H1 (cell line): ENCODE results near the gene SEPTIN1. TPM values are rescaled to one million over a fixed set of nuclear protein-coding genes. Genes with fewer than 3 reads are reported as not detected.

ENCODE experiments used
- CHD7 ChIP-seq: fragments of 300-600 bp; sonication (generic); IDR thresholded peaks from 2 replicates; pipeline ENCODE4 v1.7.1; 2012; ENCODE audit warnings: low read length, moderate library complexity, mild to moderate bottlenecking, inconsistent platforms; ENCODE audit not compliant: insufficient replicate concordance
- PHF8 ChIP-seq: fragments of 200-600 bp; sonication (generic); conservative IDR thresholded peaks from 2 replicates; pipeline ENCODE4 v1.7.1; 2012; ENCODE audit warnings: low read depth, mild to moderate bottlenecking, inconsistent platforms, low read length, moderate library complexity
- polyA plus RNA-seq, 7 experiments: library from polyadenylated mRNA; depleted of rRNA in 3 of 7; stranded (reverse) in 5 of 7; unstranded in 2 of 7; fragments of >200 nt in 5 of 7; fragments of 200-250 nt in 2 of 7; gene quantifications; 1 replicate in 5 of 7; 2 replicates in 1 of 7; 4 replicates in 1 of 7; pipeline versions ENCODE4 v1.2.1 to v1.2.3, GENCODE V29; 2011 to 2013; ENCODE audit warnings: missing spikeins in 2 of 7, mixed read lengths in 2 of 7
- total RNA-seq: library from RNA; stranded (reverse); fragmentation: NEBNext Ultra II Directional; extraction: Animal tissue kit (Norgen Biotek cat#: 25700); gene quantifications from 2 replicates; pipeline ENCODE4 v1.2.1, GENCODE V29; 2021

The SEPTIN1 gene
- total and polyA plus RNA-seq, 2 of the 8 experiments (the other 6 are each of a cell fraction or from before 2014, with no cell fraction given), result 0.24 to 1.4 TPM

GRCh38 chr16:30421010-30421409 is 38.6 kb upstream of the SEPTIN1 start (continued):
- TF ChIP-seq CHD7 (no peak), PHF8 (no peak)
